ENCODE results near the gene NLRC3. TPM values are rescaled to one million over a fixed set of nuclear protein-coding genes. Genes with fewer than 3 reads are reported as not detected.

NLRC3 gene
- total RNA-seq, 1 donor from 2014 or later: 0.34 TPM

DNA sequence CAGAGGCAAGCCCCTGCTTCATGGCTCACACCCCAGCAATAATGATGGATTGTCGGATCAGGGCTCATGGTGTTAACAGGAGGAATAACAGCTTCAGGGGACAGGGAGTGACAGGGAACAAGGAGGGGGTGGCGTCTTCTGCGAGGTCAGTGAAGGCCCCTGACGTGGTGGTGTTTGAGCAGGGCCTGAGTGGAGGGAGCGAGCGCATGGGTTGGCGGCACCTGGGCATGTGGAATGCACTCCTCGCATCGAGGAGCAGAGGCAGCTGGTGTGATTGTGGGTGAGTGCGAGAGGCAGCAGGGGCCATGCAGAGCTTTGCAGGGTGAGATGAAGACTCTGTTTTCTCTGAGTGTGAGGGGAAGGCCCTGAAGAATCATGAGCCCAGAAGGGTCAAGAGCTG lies 43.1 kb downstream of the NLRC3 start:
- TF ChIP-seq, protein P1, sequence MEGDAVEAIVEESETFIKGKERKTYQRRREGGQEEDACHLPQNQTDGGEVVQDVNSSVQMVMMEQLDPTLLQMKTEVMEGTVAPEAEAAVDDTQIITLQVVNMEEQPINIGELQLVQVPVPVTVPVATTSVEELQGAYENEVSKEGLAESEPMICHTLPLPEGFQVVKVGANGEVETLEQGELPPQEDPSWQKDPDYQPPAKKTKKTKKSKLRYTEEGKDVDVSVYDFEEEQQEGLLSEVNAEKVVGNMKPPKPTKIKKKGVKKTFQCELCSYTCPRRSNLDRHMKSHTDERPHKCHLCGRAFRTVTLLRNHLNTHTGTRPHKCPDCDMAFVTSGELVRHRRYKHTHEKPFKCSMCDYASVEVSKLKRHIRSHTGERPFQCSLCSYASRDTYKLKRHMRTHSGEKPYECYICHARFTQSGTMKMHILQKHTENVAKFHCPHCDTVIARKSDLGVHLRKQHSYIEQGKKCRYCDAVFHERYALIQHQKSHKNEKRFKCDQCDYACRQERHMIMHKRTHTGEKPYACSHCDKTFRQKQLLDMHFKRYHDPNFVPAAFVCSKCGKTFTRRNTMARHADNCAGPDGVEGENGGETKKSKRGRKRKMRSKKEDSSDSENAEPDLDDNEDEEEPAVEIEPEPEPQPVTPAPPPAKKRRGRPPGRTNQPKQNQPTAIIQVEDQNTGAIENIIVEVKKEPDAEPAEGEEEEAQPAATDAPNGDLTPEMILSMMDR (conservative IDR thresholded peaks at IDR 0.05): no peak
- Mint-ChIP-seq H3K36me3 (peaks cover 24% of the 10 kb centered on the region), H3K4me3 (no peak overlapping the region), H3K4me1 (ENCODE audit: unreplicated experiment) (no peaks in the 10 kb centered on the region), H3K27ac (no peak overlapping the region), H3K27me3 (no peaks in the 10 kb centered on the region), H3K9me3 (no peaks in the 10 kb centered on the region)
- DNase-seq (ENCODE audit: extremely low spot score, unreplicated experiment): no peak

DNA sequence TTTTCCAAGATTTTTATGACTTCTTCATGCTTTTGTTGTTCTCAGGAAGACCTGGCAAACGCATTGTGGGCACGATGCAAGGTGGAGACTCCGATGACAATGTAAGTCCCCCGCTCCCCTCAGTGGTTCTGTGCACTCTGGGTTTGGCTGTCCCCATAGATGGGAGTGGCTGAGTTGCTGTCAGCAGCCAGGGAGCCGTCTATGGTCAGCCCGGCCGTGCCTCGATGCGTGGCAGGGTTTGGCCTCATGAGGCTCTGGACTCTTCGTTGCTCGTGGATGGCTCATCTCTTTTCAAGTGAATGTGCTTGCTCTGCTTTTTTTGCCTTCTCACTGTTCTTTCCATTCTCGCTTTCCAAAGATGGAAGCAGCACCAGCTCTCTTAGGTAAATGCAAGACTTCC lies 44.5 kb downstream of the NLRC3 start:
- TF ChIP-seq, protein P1 (conservative IDR thresholded peaks at IDR 0.05): no peak
- peaks cover 36% of the 10 kb centered on the region for H3K36me3 Mint-ChIP-seq
- no peak overlapping the region for H3K27ac Mint-ChIP-seq
- H3K4me1 Mint-ChIP-seq (ENCODE audit: unreplicated experiment): no peaks in the 10 kb centered on the region
- H3K9me3 Mint-ChIP-seq: no peaks in the 10 kb centered on the region
- H3K4me3 Mint-ChIP-seq: no peak overlapping the region
- DNase-seq (ENCODE audit: extremely low spot score, unreplicated experiment): no peak
- H3K27me3 Mint-ChIP-seq: no peaks in the 10 kb centered on the region

DNA sequence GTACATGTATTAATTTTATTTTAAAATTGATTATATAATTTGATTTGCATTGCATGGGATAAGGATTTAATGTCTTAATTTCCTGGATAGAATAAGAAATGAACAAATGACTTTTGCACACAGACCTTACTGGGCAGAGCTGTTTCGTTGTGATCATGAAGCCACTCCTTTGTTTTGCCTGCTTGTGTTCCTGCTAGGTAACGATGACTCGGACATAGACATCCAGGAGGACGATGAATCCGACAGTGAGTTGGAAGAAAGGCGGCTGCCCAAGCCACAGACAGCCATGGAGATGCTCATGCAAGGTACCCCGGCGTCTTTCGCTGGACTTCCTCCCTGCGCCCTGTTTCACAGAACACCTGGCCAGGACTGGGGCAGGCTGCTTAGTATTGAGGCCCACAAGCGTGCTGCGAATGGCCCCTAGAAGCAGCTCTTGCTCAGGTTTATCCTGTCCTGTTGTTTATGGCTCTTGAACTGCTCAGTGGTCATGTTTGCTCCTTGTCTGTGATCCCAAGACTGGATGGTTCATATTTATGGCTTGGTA lies 46.8 kb downstream of the NLRC3 start:
- Mint-ChIP-seq H3K4me3 (no peak overlapping the region), H3K27ac (no peak overlapping the region), H3K36me3 (peaks cover 46% of the 10 kb centered on the region), H3K4me1 (ENCODE audit: unreplicated experiment) (no peaks in the 10 kb centered on the region), H3K27me3 (no peaks in the 10 kb centered on the region), H3K9me3 (no peaks in the 10 kb centered on the region)
- TF ChIP-seq, protein P1 (conservative IDR thresholded peaks at IDR 0.05): no peak
- DNase-seq (ENCODE audit: extremely low spot score, unreplicated experiment): no peak

DNA sequence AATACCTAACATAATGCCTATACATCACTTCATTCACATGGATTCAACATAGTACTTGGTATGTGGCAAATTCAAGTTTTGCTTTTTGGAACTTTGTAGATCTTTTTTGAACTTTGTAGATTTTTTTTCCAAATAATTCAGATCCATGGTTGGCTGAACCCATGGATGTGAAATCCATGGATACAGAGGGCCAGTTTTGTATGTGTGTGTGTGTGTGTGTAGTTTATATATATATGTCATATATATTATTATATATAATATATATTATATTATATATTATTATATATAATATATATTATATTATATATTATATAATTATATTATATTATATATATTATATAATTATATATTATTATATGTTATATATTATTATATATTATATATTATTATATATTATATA lies 48.0 kb downstream of the NLRC3 start:
- Mint-ChIP-seq H3K9me3 (no peaks in the 10 kb centered on the region), H3K27ac (no peak overlapping the region), H3K36me3 (peaks cover 44% of the 10 kb centered on the region), H3K27me3 (no peaks in the 10 kb centered on the region), H3K4me3 (no peak overlapping the region), H3K4me1 (ENCODE audit: unreplicated experiment) (no peaks in the 10 kb centered on the region)
- no peak for DNase-seq (ENCODE audit: extremely low spot score, unreplicated experiment)
- TF ChIP-seq, protein P1 (conservative IDR thresholded peaks at IDR 0.05): no peak

DNA sequence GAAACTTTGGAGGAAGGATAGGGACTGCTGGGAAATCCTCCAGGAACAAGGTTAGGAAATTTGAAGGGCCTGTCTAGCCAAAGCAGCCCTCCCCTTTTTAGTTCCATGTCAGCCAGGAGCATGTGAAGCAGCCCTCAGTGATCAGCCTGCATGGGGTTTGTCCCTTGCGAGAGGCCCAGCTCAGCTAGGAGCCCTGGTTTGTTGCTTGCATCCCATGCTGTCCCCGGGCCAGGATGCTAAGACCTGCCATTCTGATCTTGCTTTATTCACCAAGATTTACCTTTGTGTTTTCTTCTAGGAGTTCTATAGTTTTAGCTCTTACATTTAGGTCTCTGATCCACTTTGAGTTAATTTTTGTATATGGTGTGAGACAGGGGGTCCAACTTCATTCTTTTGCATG lies 48.8 kb downstream of the NLRC3 start:
- Mint-ChIP-seq H3K27ac (no peak overlapping the region), H3K9me3 (no peaks in the 10 kb centered on the region), H3K36me3 (peaks cover 36% of the 10 kb centered on the region), H3K4me3 (no peak overlapping the region), H3K4me1 (ENCODE audit: unreplicated experiment) (no peaks in the 10 kb centered on the region), H3K27me3 (no peaks in the 10 kb centered on the region)
- no peak for DNase-seq (ENCODE audit: extremely low spot score, unreplicated experiment)
- TF ChIP-seq, protein P1 (conservative IDR thresholded peaks at IDR 0.05): no peak
